Naive thymus-derived CD8-positive, alpha-beta T cell (primary cell): ENCODE measurements around the gene NOS3. TPM values are rescaled to one million over a fixed set of nuclear protein-coding genes. Genes with fewer than 3 reads are reported as not detected.

Experiments used
- ATAC-seq, 2 donors: fragments of 150-1000 bp; cut with Tn5 transposase in 1 of 2; sonication (Bioruptor Pico), chemical (Tn5 transposase) in 1 of 2; 1 replicate in 1 of 2; 2 replicates in 1 of 2; pipeline ENCODE4 v1.10.0; 2021; ENCODE audit warnings: mild to moderate bottlenecking in 2 of 2, moderate library complexity in 2 of 2
- POLR2A ChIA-PET: fragments of 350-600 bp; sonication (Branson Sonifier 250); formaldehyde crosslinking; loops from one replicate; lab custom pipeline; 2021; ENCODE audit warnings: antibody characterized with exemption; lab: Charles Lee
- DNase-seq, 10 donors: peaks; one replicate each; pipeline versions ENCODE4 v3.0.0 to v3.0.0-alpha.2; 2020 to 2022
- H3K27ac Mint-ChIP-seq, 10 donors: one replicate each; pipeline ENCODE4 v1.8.0; 2020 to 2022; ENCODE audit warnings: mild to moderate bottlenecking in 10 of 10, mixed read lengths in 10 of 10, moderate library complexity in 4 of 10, inconsistent platforms in 1 of 10
- H3K27me3 Mint-ChIP-seq, 5 donors: one replicate each; pipeline ENCODE4 v1.8.0; 2021 to 2022; ENCODE audit warnings: mixed read lengths in 5 of 5
- H3K36me3 Mint-ChIP-seq, 3 donors: one replicate each; pipeline ENCODE4 v1.8.0; 2020 to 2022; ENCODE audit warnings: mixed read lengths in 3 of 3, mild to moderate bottlenecking in 2 of 3, inconsistent platforms in 1 of 3
- H3K4me1 Mint-ChIP-seq, 4 donors: one replicate each; pipeline ENCODE4 v1.8.0; 2021 to 2022; ENCODE audit warnings: mixed read lengths in 4 of 4
- H3K4me3 Mint-ChIP-seq, 10 donors: one replicate each; pipeline ENCODE4 v1.8.0; 2020 to 2022; ENCODE audit warnings: mild to moderate bottlenecking in 10 of 10, mixed read lengths in 10 of 10, moderate library complexity in 6 of 10, inconsistent platforms in 1 of 10
- H3K9me3 Mint-ChIP-seq, 9 donors: one replicate each; pipeline ENCODE4 v1.8.0; 2020 to 2022; ENCODE audit warnings: mixed read lengths in 9 of 9, mild to moderate bottlenecking in 3 of 9, inconsistent platforms in 1 of 9, moderate library complexity in 1 of 9
- polyA plus RNA-seq, 3 donors: library from polyadenylated mRNA; unstranded; fragments of 300-500 nt; fragmentation: Illumina TruSeq; gene quantifications; one replicate each; pipeline ENCODE4 v1.2.3, GENCODE V29; 2021
- total RNA-seq, 8 experiments: library from RNA in 2 of 8; stranded (reverse) in 2 of 8; gene quantifications; one replicate each; pipeline ENCODE4 v1.2.3 and lab custom pipeline; 2021 to 2026

The NOS3 gene
- total and polyA plus RNA-seq, 5 experiments from 2014 or later = 1.4 to 3.3 (median 1.8) TPM

- no peak overlapping the region for H3K4me3 Mint-ChIP-seq
- H3K27ac Mint-ChIP-seq = no peak overlapping the region
- H3K36me3 Mint-ChIP-seq = peaks cover 0 to 8% (median 3%) of the 10 kb centered on the region in 3 donors
- H3K27me3 Mint-ChIP-seq = peaks cover 16 to 55% (median 33%) of the 10 kb centered on the region in 5 donors
- DNase-seq = no peak
- POLR2A ChIA-PET = interaction anchor here (0.7 to 3.3 kb wide), 3 partner anchors 11 to 57 kb away, joined by 3 to 12 read pairs (median 4); no protein-coding TSS in a partner anchor
- no peak for ATAC-seq
- H3K4me1 Mint-ChIP-seq = peaks cover 12 to 36% (median 16%) of the 10 kb centered on the region in 4 donors
- H3K9me3 Mint-ChIP-seq = peaks cover 0 to 2% (median 0%) of the 10 kb centered on the region in 9 donors
These were observed 29.1 kb upstream of the NOS3 start for GRCh38 chr7:150961510-150962289.

- Mint-ChIP-seq H3K4me3 (no peak overlapping the region), H3K4me1 (peaks cover 11 to 31% (median 13%) of the 10 kb centered on the region in 4 donors), H3K27ac (peak overlapping the region in 1 of 10 donors; percentile 7), H3K36me3 (peaks cover 0 to 4% (median 1%) of the 10 kb centered on the region in 3 donors), H3K27me3 (peaks cover 14 to 50% (median 28%) of the 10 kb centered on the region in 5 donors), H3K9me3 (no peaks in the 10 kb centered on the region)
- no peak for DNase-seq
- POLR2A ChIA-PET = interaction anchor here (0.7 to 3.3 kb wide), 3 partner anchors 11 to 56 kb away, joined by 3 to 12 read pairs (median 4); no protein-coding TSS in a partner anchor
- ATAC-seq = no peak
These were observed 28.6 kb upstream of the NOS3 start for GRCh38 chr7:150962290-150962552.

- Mint-ChIP-seq H3K27me3 (peaks cover 11 to 44% (median 25%) of the 10 kb centered on the region in 5 donors), H3K4me3 (no peak overlapping the region), H3K4me1 (peaks cover 8 to 25% (median 12%) of the 10 kb centered on the region in 4 donors), H3K36me3 (no peaks in the 10 kb centered on the region), H3K9me3 (no peaks in the 10 kb centered on the region), H3K27ac (peak overlapping the region in 2 of 10 donors; percentile 7 to 13)
- peak; percentile 38 to 83 (median 62) for DNase-seq
- ATAC-seq = peak; percentile 93 to 98
- POLR2A ChIA-PET = interaction anchor here (0.7 to 3.3 kb wide), 6 partner anchors 10 to 56 kb away, joined by 3 to 12 read pairs (median 4); no protein-coding TSS in a partner anchor
These were observed 28.0 kb upstream of the NOS3 start for GRCh38 chr7:150962553-150963399.

GRCh38 chr7:150963707-150964559 is 26.9 kb upstream of the NOS3 start:
- no peak overlapping the region for H3K27ac Mint-ChIP-seq
- H3K36me3 Mint-ChIP-seq = no peaks in the 10 kb centered on the region
- H3K4me3 Mint-ChIP-seq = no peak overlapping the region
- no peaks in the 10 kb centered on the region for H3K9me3 Mint-ChIP-seq
- no peak for ATAC-seq
- peaks cover 8 to 36% (median 18%) of the 10 kb centered on the region in 5 donors for H3K27me3 Mint-ChIP-seq
- no peak for DNase-seq
- peaks cover 7 to 32% (median 11%) of the 10 kb centered on the region in 4 donors for H3K4me1 Mint-ChIP-seq
- POLR2A ChIA-PET = interaction anchor here (0.9 to 3.3 kb wide), 5 partner anchors 10 to 148 kb away, joined by 3 to 12 read pairs (median 3); no protein-coding TSS in a partner anchor

- peak overlapping the region in 1 of 10 donors; percentile 43 for H3K27ac Mint-ChIP-seq
- peaks cover 6 to 34% (median 11%) of the 10 kb centered on the region in 4 donors for H3K4me1 Mint-ChIP-seq
- no peak overlapping the region for H3K4me3 Mint-ChIP-seq
- no peak for DNase-seq
- H3K27me3 Mint-ChIP-seq = peaks cover 8 to 29% (median 12%) of the 10 kb centered on the region in 5 donors
- ATAC-seq = no peak
- POLR2A ChIA-PET = interaction anchor here (1.2 to 3.3 kb wide), 3 partner anchors 9 to 54 kb away, joined by 3 to 12 read pairs (median 4); no protein-coding TSS in a partner anchor
- H3K36me3 Mint-ChIP-seq = no peaks in the 10 kb centered on the region
- H3K9me3 Mint-ChIP-seq = no peaks in the 10 kb centered on the region
These were observed 26.2 kb upstream of the NOS3 start for GRCh38 chr7:150964593-150965111.

- Mint-ChIP-seq H3K4me1 (peaks cover 2 to 34% (median 10%) of the 10 kb centered on the region in 4 donors), H3K4me3 (no peak overlapping the region), H3K36me3 (no peaks in the 10 kb centered on the region), H3K27ac (no peak overlapping the region), H3K27me3 (peaks cover 4 to 22% (median 9%) of the 10 kb centered on the region in 5 donors), H3K9me3 (no peaks in the 10 kb centered on the region)
- DNase-seq (no peak), ATAC-seq (no peak)
- POLR2A ChIA-PET = interaction anchor here (1.2 to 1.3 kb wide), 2 partner anchors 9 to 10 kb away, joined by 3 to 4 read pairs; no protein-coding TSS in a partner anchor
These were observed 25.5 kb upstream of the NOS3 start for GRCh38 chr7:150965273-150965830.

- POLR2A ChIA-PET = no interaction called here
- no peak overlapping the region for H3K27ac Mint-ChIP-seq
- H3K4me1 Mint-ChIP-seq = peaks cover 2 to 41% (median 12%) of the 10 kb centered on the region in 4 donors
- H3K36me3 Mint-ChIP-seq = no peaks in the 10 kb centered on the region
- H3K27me3 Mint-ChIP-seq = peaks cover 1 to 16% (median 7%) of the 10 kb centered on the region in 5 donors
- DNase-seq (no peak), ATAC-seq (no peak)
- H3K9me3 Mint-ChIP-seq = no peaks in the 10 kb centered on the region
- H3K4me3 Mint-ChIP-seq = no peak overlapping the region
These were observed 24.8 kb upstream of the NOS3 start for GRCh38 chr7:150966002-150966401.

GRCh38 chr7:150967349-150967748 is 23.5 kb upstream of the NOS3 start:
- H3K4me3 Mint-ChIP-seq = no peak overlapping the region
- ATAC-seq = no peak
- peaks cover 2 to 45% (median 15%) of the 10 kb centered on the region in 4 donors for H3K4me1 Mint-ChIP-seq
- POLR2A ChIA-PET = interaction anchor here (0.6 kb wide), 1 partner anchor 14 kb away, joined by 3 read pairs; no protein-coding TSS in a partner anchor
- no peaks in the 10 kb centered on the region for H3K36me3 Mint-ChIP-seq
- peaks cover 1 to 8% (median 5%) of the 10 kb centered on the region in 5 donors for H3K27me3 Mint-ChIP-seq
- no peak overlapping the region for H3K27ac Mint-ChIP-seq
- no peaks in the 10 kb centered on the region for H3K9me3 Mint-ChIP-seq
- no peak for DNase-seq

GRCh38 chr7:150968056-150968733 is 22.6 kb upstream of the NOS3 start:
- POLR2A ChIA-PET = interaction anchor here (0.6 to 1.3 kb wide), 2 partner anchors 13 to 15 kb away, joined by 3 read pairs; no protein-coding TSS in a partner anchor

GRCh38 chr7:150968734-150969372 is 22.0 kb upstream of the NOS3 start:
- Mint-ChIP-seq H3K4me1 (peaks cover 7 to 50% (median 23%) of the 10 kb centered on the region in 4 donors), H3K9me3 (no peaks in the 10 kb centered on the region), H3K36me3 (no peaks in the 10 kb centered on the region), H3K27ac (peak overlapping the region in 1 of 10 donors; percentile 71), H3K4me3 (no peak overlapping the region), H3K27me3 (peaks cover 0 to 8% (median 0%) of the 10 kb centered on the region in 5 donors)
- POLR2A ChIA-PET = interaction anchor here (1.3 to 1.4 kb wide), 2 partner anchors 12 to 25 kb away, joined by 3 read pairs; no protein-coding TSS in a partner anchor
- no peak for DNase-seq
- ATAC-seq = no peak

More at GRCh38 chr7:150968056-150968733, 22.6 kb upstream of the NOS3 start:
- no peak for DNase-seq
- no peak for ATAC-seq
- Mint-ChIP-seq H3K9me3 (no peaks in the 10 kb centered on the region), H3K4me1 (peaks cover 2 to 45% (median 17%) of the 10 kb centered on the region in 4 donors), H3K27ac (no peak overlapping the region), H3K36me3 (no peaks in the 10 kb centered on the region), H3K27me3 (peaks cover 0 to 8% (median 0%) of the 10 kb centered on the region in 5 donors), H3K4me3 (no peak overlapping the region)
